Suppressor macrophage treated with lipopolysaccharide for 1 hour (primary cell): Measurements from ENCODE around the gene GUCY1A1.

ENCODE experiments used
- DNase-seq, 3 donors: peaks; one replicate each; pipeline ENCODE4 v3.0.0-alpha.2; 2020 to 2022

GUCY1A1 gene

DNA sequence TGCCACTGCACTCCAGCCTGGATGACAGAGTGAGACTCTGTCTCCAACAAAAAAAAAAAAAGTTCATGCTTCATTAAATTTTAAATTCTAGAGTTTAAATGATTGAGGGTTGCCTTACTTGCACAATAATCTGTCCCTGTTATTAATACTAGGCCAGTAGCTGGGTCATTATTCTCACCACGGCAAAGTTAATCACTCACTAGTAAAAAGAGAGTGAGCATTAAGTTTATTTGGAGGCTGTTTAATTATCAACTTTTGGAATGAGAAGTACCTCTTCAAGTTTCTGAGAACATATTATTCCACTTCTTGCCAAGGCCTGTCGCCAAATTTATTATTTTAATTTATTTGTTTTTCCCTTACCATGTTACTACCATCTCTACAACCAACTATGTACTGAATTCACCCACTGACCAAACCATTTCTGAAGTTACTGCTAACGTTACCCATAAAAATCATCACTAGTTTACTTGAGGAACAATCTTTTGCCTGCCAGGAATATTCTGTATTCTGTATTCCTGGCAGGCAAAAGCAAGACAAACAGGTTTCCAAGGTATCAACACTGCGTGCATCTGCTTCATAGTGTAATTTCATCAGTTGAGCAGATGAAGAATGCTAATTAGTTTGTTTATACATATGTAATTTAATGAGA, 26.5 kb downstream of the GUCY1A1 start:
- no peak for DNase-seq

DNA sequence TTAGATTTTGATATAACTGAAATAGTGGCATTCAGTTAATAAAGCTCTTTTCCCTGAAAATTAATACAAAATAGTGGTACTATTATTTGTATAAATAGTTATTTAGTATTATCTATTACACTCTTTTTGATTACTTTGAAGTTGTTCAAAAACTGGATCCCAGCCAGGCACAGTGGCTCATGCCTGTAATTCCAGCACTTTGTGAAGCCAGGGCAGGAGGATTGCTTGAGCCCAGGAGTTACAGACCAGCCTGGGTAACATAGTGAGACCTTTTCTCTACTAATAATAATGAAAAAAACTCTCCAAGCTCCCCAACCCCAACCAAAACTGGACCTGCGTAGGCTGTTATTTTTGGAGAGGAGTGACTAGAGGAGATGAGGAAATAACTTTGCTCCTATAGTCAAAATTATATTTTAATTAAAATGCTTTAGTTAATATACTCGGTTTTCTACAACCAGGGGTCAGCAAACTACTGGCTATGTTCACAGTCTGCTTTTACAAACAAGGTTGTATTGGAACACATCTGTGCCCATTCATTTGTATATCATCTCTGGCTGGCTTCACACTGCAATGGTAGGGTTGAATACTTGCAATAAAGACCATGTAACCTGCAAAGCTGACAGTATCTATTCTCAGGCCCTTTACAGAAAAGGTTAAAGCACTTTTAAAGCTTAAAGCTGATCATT, 27.6 kb downstream of the GUCY1A1 start:
- DNase-seq: no peak

DNA sequence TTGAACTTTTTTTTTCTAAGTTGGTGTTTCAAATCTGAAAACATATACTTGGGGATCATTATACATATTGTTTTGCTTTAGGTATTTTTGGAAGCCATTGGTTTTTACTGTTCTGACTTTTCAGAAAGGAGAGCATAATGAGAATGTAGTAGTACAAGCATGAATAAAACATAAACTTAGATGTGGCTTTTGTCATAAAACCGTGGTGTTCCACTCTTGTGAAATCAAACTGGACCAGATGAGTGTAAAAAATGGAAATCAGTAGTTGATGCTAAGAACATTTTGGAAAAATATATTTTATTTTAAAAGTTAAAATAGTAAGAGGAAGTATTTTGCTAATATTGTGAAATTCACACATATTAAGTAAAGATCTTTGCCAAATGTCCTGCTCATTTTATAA, 29.6 kb downstream of the GUCY1A1 start:
- DNase-seq: no peak

DNA sequence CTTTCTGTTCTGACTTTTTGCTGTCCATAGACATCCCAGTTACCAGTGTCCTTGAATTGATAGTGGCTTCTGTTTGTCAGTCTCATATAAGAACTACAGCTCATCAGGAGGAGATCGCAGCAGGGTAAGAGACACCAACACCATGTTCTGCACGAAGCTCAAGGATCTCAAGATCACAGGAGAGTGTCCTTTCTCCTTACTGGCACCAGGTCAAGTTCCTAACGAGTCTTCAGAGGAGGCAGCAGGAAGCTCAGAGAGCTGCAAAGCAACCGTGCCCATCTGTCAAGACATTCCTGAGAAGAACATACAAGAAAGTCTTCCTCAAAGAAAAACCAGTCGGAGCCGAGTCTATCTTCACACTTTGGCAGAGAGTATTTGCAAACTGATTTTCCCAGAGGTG, 30.1 kb downstream of the GUCY1A1 start:
- no peak for DNase-seq

DNA sequence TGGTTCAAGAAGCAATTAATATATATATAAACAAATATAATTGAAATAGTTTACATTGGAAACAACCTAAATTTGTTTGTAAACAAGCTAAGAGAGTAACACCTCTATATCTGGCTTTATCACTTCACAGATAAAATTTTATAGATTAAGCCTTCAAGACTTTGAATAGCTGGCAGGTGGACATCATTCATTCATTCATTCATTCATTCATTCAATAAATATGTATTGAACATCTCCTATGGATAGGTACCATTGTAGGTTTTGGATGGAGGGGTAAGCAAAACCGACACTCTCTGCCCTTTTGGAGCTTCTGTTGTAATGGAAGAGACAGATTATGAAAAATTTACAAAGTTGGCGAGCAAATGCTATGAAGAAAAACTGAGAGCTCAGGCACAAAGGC, 35.2 kb downstream of the GUCY1A1 start:
- DNase-seq: no peak

DNA sequence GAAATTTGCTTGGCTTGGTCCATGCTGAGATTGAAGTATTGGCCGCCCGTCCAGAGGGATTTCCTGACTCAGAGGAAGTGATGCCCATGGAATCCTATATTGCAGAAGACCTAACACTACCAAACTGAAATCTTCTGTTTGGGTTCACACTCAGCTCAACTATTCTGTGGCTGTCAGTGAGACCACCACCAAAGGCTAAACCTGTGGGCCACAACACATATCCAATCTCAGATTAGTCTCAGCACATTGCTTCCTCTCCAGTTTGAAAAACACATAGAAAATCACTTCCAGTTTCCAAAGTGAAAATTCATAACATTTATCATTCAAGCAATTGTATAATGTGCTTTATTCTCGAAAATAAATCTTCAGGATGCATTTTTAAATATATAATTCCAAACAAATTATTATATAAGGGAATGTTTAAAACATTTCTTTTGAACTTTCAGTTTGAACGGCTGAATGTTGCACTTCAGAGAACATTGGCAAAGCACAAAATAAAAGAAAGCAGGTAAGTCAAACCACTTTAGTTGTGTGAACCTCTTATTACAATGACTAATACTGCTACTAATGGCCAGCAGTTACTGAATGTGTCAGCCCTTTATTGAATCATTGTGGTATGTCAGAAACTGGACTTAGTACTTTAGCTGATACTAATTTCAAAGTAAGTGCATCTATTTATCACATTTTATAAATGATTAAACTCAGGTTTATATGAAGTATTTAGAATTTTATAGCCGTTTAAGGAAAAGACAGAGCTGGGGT, 37.0 kb downstream of the GUCY1A1 start:
- no peak for DNase-seq

DNA sequence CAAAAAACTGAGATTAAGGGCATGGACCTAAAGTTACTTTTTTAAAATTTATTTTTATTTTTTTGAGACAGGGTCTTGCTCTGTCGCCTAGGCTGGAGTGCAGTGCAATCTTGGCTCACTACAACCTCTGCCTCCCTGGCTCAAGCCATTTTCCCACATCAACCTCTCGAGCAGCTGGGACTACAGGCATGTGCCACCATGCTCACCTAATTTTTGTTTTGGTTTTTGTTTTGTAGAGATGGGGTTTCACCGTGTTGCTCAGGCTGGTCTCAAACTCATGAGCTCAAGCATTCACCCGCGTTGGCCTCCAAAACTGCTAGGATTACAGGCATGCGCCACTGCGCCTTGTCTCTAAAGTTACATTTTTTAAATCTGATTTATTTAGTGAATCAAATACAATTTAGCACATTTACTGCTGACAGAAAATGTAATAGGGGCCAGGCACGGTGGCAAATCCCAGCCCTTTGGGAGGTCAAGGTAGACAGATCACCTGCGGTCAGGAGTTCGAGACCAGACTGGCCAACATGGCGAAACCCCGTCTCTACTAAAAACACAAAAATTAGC, 38.3 kb downstream of the GUCY1A1 start:
- no peak for DNase-seq

DNA sequence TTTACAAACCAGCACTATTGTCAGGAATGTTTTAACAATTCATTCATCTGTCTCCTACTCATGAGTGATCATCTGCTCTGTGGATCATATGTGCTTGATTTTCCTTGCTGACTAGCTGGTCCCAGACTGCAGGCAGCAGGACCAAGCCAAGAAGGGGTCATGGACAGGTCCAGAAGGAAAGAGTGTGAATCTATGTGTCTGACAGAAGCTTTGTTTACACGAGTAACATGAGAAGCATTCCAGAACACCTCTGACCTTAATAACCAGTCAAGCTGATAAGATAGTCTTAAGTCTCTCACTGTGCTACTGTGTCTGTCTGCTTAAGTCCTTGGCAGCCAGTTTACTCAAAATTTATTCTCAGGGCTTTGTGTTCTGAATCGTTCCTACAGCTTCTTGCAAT, 39.0 kb downstream of the GUCY1A1 start:
- DNase-seq: no peak

DNA sequence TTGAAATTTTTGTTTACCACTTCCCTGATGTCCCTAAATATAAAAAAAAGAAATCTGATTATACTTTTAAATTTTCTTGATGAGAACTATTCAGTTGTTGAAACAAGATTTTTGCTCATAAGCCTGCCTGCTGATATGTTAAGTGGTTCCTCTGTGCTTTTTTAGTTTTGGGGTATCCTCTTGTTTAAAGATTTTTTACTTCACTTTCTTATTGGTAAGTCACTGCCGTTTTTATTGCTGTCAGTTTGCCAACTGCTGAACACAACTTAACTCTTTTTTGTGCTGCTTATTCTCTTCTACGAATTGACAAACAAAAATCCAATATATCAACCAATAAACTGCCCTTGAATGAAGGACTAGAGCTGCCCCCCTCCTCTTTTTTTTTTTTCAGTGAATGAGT, 39.5 kb downstream of the GUCY1A1 start:
- no peak for DNase-seq

DNA sequence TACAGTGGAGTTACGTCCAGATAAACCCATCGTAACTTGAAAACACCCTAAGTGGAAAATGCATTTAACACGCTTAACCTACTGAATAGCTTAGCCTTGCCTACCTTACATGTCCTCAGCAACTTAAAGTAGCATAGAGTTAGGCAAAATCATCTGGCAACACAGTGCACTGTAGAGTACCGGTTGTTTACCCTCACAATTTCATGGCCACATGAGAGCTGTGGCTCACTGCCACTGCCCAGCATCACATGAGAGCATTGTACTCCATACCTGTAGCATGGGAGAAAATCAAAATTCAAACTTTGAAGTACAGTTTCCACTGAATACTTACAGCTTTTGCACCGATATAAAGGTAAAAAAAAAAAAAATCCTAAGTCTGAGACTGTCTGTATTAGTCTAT, 40.6 kb downstream of the GUCY1A1 start:
- no peak for DNase-seq

DNA sequence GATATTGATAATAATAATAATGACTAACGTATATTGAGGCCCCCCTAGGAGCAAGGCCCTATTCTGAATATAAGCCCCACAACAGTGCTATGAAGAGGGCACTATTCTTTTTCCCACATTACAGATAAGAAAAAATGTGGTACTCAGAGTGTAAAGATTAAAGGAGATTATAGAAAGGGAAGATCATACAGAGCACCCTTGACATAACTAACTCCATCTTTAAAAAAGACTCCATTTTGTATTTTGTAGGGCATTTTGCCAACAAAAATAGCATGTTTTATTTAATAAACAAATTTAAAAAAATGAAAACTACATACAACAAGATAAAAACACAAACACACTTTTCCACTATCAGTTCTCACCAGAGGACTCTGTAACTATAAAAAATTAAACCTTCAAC, 42.1 kb downstream of the GUCY1A1 start:
- no peak for DNase-seq

DNA sequence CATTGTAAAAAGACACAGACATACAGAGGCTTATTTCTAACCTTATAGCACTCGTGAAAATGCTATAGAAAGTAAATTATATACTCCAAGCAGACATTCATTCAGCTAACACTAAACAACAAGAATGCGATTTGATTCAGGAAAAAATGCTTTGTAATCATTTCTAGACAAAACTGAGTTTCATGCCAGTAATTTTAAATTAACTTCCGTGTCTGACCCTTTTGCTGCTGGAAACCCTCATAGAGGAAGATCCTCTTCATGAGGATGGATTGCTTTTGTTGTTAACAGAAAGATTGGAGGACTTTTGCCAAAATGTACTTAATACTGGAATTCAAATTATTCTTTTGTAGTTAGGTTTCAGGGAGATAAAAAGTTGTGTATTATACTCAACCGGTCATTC, 43.3 kb downstream of the GUCY1A1 start:
- no peak for DNase-seq

DNA sequence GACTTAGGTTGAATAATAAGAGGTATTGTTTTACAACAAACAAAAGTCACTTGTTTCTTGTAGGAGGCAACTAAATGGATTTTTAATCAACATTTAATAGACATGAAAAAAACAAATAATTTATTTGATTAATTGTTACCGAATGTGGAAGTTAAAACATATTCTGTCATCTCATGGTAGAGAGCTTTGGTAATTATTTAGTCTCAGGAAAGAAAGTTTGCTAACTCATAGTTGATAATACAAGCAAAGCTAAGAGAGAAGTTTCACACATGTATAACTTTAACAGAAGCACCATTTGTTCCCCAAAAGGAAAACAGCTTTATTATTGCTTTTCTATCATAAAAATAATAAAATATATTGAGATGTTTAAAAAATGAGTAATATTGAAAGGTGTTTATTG, 44.9 kb downstream of the GUCY1A1 start:
- DNase-seq: no peak

DNA sequence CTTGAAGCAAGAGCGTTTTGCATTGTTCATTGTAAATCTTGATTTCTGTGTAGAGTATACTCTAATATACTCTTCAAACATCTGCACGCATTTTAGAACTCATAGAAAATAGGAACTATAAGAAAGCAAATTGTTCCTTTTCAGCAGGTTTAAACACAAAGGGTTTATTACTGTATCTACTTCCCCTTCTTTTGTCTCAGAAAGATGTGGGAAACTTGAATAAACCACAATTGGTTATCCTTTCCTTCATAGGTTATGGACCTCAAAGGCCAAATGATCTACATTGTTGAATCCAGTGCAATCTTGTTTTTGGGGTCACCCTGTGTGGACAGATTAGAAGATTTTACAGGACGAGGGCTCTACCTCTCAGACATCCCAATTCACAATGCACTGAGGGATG, 46.2 kb downstream of the GUCY1A1 start:
- DNase-seq: peak in 2 of 3 donors; percentile 15 to 30

DNA sequence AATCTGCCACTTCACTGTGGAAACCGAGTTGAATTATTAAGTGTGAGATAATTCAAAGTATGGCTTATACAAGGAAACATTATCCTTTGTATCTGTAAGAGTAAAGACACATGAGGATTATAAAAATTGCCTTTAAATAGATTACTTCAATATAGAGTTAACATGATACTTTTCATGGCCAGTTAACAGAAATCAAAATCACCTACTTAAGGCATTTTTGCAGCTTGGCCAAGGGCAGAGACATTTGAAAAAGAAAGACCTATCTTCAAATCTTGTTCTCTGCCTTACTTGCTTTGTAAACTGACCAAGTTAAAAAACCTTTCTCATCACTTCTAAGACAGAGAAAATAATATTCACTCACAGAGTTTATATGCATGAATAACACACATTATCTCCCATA, 47.3 kb downstream of the GUCY1A1 start:
- no peak for DNase-seq

DNA sequence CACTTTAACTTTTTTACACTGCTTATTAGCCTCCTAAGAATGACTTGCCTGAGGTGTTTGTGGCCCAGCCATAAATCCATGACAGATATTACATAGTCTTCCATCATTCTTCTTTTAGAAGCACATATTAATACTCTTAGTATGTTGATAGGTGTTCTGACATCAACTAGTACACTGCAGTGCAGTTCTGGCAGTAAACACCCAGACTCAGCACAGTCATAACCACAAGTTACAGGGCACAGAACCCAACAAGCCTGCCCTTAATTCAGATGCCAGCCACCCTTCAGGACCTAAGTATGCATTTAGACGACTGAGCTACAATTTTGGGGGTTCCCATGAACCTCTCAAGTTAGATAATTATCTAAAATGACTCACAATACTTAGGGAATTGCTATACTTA, 55.7 kb downstream of the GUCY1A1 start:
- no peak for DNase-seq

DNA sequence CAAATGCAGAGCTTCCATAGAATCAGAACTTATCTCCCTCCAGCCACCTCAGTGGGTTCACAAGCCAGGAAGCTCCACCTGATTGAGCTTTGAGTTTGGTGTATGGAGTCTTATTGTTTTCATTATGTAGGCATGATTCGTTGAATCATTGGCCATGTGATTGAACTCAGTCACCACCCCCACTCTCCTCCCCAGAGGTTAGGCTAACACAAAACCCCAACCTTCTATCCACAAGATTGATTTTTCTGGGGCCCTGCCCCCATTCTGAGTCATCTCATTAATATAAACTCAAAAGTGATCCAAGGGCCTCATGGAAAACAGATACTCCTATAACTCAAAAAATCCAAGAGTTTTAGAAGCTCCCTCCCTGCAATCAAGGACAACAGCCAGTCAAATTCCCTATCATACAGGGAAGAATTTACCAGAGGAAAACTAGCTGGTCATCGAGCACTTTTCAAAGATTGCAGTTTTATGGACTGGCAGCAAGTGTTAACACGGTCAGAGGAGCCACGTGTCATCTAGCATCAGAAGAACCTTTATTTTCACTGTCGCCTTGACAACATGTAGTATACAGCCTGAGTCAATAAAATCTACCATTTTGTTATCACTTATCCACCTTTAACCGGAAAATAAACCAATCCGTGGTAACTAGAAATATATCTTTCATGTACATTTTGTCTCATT, 56.3 kb downstream of the GUCY1A1 start:
- DNase-seq: no peak

DNA sequence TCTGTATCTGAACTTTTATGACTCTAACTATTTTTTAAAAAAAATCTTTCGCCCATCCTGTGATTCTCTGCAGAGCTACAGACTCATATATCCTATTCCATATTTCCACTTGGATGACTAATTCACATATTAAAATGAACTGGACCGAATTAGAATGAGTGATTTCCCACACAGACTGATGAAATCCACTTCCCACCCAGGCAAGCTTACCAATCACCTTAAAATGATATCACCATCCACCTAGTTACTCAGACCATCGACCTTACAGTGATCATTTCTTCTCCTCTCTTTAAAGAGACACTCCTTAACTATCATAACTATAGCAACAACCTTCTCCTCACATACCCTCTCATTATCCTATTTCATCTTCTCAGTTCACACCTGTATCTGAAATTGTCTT, 58.1 kb downstream of the GUCY1A1 start:
- DNase-seq: no peak

DNA sequence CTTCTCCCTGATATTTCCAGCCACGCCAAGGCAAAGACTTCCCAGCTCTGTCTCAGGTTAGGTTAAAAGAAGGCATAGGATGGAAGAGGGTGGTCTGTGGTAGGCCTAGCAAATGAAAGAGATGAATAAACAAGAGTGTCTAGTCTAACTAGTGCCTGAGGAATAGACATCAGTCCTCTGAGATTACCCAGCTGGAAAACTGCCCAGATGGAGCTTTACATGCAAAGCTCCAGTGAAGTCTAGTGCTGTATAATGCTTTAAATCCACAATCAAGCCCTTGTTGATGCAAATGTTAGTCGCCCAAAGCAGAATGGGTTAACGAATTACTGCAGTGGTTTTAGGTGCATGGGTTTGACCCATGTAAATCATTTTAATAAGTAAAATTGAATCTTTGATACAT, 67.4 kb downstream of the GUCY1A1 start:
- no peak for DNase-seq

DNA sequence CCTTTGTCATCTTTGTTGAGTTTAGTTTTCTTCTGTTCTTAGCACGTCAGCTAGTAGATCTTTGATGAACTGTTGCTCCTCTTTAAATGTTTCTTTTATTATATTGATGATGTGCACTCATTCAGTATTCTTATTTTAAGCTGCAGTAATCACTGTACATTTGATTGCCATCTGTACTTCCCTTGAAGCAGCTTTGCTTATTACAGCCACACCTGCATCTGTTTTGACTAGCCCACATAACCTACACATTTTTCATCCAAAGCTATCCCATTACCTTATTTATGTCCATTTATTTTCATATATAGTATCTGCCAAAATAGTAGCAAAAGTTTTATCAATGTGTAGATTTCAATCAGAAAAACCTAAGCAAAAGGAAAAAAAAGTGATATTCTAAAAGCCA, 68.3 kb downstream of the GUCY1A1 start:
- no peak for DNase-seq

DNA sequence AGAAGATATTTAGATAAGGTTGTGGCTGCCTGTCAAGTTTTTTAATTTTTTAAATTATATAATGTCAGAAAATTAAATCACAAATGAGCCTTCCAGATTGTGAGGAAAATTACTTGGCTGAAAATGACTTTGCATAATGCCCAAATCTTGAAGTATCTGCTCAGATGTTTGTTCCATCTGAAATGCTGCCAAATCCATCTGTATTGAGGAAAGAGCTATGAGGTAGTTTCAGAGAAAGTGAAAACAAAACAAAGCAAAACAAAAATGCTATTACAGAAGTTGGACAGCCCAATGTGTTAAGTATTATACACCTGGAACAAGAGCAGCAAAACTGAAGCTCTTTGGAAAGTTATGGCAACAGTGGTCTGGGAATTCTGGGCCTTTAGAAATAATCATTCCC, 68.8 kb downstream of the GUCY1A1 start:
- DNase-seq: no peak

DNA sequence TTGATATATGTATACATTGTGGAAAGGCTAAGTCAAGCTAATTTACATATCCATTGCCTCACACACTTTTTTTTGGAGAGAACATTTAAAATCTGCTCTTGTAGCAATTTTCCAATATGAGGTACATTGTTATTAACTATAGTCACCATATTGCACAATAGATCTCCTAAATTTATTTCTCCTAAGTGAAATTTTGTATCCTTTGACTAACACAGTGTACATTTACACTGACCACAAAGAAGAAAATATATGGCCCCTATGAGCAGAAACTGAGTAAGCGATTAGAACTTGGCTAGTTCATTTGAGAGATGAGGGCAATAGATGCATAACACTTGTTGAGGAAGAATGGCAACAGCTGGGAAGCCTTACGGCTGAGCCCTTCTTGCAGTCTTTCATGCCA, 71.9 kb downstream of the GUCY1A1 start:
- DNase-seq: no peak

DNA sequence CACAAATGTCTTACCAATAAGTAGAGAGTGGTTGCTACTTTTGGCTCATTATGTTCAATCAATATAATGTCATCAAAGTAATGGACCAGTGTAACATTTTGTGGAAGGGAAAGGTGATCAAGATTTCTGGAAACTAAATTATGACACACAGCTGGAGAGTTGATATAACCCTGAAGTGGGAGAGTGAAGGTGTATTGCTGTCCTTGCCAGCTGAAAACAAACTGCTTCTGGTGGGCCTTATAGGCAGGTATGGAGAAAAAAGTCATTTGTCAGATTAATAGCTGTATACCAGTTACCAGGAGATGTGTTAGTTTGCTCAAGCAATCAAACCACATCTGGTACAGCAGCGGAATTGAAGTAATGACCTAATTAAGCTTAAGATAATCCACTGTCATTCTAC, 74.9 kb downstream of the GUCY1A1 start:
- no peak for DNase-seq
